ENCODE data around the gene PRLHR.

GRCh38 chr10:118581340-118581739 is 14.1 kb downstream of the PRLHR start:
- TF ChIP-seq CTCF (conservative IDR thresholded peaks at IDR 0.05; ENCODE audit: low read depth, low read length) (no peak), EZH2 (IDR thresholded peaks at IDR 0.05; ENCODE audit: borderline replicate concordance, low read depth, low read length, poor library complexity, severe bottlenecking) (no peak)

Data from A673 (cell line).